ENCODE measurements around the gene PLCB1.

DNA sequence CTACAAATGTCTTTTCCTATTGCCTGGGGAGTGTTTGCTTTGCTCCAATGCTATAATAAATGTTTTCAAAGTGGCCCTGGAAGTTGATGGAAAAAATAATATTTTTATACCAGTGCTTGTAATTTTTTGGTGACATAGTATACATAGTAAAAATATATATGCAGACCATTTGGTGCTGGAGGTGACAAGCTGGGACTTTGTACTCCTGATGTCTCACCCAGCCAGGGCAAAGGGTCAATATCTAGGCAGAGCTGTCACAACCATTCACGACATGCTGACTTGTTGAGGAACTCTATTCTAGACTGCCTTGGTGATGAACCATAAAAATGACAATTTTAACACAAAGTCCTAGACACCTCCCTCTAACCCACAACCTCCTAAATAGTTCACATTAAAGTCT lies 203.0 kb downstream of the PLCB1 start:
- TF ChIP-seq CTCF (IDR thresholded peaks at IDR 0.05) = no peak
- TF ChIP-seq POLR2A (IDR thresholded peaks at IDR 0.05) = no peak

All from Peyer's patch (tissue), 4 donors.